HCEC 1CT (cell line): ENCODE data around the gene NLK.
A peak's percentile ranks its signal among the peaks of the same experiment; 100 is the strongest.
"Not testable (repeated sequence)": the region's sequence is repeated elsewhere in the genome, so short reads cannot be mapped to it uniquely, and the experiment has no call there.

Source experiments
- DNase-seq: peaks from one replicate; pipeline ENCODE4 v3.0.0-alpha.2; 2017

Gene NLK

DNA sequence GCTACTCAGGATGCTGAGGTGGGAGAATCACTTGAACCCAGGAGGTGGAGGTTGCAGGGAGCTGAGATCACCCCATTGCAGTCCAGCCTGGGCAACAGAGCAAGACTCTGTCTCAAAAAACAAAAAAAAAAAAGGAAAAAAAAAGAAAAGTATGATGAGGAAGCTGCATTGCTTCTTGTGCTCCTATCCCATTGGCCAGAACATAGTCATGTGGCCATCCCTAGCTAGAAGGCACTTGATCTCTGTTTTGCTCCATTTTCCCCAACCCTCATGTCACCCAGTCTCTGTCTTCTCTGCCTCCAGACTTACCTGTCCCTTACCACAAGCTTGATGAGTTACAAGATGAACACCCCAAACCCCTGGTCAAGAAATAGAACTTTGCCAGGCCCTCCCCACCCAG lies 163.8 kb downstream of the NLK start:
- DNase-seq = no peak

DNA sequence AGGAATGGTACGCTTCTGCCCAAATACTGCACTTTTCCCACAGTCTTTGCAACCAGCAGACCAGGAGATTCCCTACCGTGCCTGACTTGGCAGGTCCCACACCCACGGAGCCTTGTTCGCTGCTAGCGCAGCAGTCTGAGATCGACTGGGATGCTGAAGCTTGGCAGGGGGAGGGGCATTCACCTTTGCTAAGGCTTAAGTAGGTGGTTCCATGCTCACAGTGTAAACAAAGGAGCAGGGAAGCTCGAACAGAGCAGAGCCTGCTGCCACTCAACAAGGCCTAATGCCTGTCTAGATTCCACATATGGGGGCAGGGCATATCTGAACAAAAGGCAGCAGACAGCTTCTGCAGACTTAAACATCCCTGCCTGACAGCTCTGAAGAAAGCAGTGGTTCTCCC lies 169.3 kb downstream of the NLK start:
- no peak for DNase-seq

DNA sequence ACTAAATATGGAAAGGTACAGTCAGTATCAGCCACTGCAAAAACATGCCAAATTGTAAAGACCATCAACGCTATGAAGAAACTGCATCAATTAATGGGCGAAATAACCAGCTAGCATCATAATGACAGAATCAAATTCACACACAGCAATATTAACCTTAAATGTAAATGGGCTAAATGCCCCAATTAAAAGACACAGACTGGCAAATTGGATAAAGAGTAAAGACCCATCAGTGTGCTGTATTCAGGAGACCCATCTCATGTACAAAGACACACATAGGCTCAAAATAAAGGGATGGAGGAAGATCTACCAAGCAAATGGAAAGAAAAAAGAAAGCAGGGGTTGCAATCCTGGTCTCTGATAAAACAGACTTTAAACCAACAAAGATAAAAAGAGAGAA lies 171.1 kb downstream of the NLK start:
- not testable (repeated sequence) for DNase-seq

DNA sequence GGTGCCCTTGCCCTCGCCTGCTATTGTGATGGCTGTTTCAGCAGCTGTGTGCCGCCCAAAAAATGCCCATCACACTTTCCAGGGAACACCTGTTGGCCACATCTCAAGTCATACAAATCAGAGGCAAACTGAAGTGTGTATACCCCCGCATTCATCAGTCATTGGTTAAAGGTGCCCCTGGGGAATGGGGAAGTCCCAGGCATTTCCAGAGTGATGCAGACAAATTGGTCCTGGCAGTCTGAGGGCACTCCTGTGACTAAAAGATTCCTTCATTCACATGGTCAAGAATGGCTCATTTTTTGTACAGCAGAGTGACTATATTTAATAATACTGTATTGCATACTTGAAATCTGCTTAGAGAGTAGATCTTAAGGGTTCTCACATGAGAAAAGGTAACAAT lies 173.6 kb downstream of the NLK start:
- DNase-seq = no peak

DNA sequence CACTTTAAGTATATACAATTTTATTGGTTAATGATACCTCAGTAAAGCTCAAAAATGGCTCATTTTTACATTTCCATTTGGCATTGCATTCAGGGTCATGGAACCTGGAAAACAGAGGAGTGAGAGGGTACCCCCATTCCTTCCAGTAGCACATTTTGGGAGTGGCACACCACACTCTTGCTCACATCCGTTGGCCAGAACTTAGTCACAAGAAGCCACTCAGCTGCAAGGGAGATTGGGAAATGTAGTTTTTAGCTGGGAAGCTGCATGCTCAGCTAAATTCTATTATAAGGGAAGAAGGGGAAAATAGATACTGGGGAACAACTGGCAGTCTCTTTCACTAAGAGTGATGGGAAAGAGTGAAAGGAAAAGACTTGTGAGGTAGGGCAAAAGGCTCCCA lies 174.1 kb downstream of the NLK start:
- DNase-seq = peak; percentile 79

DNA sequence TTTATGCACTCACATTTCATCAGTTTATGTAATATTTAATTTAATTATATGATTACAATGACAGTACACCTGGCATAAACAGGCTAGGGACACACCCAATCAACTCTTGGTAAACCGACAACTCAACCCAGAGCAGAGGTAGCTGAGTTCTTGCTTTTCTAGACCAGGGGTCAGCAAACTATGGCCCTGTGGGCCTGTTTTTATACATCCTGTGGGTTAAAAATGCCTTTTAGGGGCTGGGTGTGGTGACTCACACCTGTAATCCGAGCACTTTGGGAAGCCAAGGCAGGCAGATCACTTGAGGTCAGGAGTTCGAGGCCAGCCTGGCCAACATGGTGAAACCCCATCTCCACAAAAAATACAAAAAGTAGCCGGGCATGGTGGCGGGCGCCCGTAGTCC lies 177.3 kb downstream of the NLK start:
- DNase-seq = no peak

DNA sequence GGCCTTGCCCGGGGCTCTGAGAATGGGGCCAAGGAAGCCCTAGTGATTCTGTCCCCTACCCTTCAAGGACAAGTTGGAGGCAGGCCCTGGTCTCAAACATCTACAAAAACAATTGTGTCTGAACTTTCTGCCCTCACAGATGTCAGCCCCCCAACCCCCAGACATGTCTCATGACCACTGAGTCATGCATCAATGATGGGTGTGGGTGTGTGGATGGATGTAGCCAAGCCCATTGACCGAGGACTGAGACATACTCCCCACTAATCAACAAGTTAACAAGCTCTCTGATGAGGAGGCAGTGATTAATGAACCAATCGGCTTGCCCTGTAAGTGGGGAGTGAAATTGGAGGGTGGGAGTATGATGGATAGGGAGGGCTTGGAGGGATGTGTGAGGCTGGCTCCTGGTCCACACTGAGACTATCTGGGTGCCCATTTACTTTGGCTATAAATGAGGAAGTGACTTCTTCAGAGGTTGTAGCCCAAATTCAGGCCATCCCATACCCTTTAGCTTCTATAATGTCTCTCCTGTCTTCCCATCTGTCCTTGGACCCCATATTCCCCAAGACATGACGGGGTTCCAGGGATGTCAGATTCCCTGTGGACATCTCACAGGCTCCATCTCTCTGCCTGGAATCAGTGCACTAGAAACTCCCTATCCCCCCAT lies 179.4 kb downstream of the NLK start:
- DNase-seq = peak; percentile 30

DNA sequence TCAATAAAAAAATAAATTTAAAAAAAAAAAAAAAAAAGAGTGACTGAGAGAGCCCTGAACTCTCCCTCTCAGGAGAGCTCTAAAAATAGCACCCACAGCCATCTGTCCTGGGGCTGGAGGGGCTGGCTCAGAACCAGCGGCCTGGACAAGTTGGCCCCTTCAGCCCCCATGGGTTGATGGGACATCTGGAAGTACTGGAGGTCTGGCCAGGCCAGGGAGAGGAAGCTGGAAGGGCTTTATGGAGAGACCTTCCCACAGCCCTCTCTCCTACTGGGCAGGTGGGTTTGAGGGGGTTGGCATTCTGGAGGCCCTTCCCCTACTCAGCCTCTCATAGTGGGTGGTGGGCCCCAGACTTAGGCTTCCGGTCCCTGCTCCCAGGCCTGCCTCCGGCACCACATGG lies 182.8 kb downstream of the NLK start:
- no peak for DNase-seq

DNA sequence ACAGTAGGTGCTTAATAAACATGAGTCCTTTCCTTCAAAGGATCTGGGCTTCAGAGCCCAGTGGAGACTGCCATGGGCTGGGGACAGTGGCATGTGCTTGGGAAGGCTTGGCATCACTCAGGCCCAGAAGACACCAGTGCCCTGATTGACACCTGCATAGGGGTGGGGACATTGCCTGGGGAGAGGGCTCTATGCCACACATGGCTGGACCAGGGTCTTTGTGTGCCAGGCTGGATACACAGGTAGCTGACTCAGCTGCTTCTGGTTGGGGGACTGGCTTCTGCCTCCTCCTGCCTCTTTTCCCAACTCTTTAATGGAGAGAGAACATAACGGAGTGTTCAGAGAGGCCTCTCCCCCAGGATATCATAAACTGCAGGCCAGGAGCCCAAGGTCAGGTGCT lies 183.4 kb downstream of the NLK start:
- DNase-seq = no peak

DNA sequence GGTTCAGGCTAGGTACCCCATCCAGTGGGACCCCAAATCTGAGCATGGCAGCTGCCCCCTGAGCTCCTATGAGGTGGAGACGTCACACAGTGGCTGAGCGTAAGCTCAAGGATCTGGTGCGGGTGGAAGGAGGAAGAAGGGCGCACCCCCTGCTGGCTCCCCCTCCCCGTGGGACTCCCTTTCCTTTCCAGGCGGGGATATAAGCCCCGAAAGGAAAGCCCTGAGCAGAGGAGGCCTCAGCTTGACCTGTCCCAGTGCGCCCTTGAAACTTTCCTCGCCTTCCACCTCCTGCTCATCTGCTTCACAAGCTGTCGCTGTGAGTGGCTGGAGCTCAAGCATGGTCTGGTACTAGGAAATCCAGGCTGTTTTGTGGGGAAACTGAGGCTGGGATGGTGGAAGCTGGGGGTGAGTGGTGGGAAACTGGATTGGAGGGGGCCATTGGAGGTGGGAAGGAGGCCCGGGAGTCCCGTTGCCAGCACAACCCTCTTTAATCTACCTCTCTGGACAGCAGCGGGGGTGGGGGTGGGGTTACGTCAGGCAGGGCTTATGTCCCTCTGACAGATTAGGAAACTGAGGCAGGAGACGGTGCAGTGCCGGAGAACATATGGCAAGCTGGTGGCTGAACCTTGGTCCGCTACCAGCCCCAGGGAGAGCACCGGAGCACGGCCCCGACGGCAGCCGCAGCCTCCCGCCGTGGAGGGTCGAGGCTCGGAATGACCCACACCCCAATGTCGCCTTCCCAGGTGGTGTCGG lies 184.3 kb downstream of the NLK start:
- no peak for DNase-seq

DNA sequence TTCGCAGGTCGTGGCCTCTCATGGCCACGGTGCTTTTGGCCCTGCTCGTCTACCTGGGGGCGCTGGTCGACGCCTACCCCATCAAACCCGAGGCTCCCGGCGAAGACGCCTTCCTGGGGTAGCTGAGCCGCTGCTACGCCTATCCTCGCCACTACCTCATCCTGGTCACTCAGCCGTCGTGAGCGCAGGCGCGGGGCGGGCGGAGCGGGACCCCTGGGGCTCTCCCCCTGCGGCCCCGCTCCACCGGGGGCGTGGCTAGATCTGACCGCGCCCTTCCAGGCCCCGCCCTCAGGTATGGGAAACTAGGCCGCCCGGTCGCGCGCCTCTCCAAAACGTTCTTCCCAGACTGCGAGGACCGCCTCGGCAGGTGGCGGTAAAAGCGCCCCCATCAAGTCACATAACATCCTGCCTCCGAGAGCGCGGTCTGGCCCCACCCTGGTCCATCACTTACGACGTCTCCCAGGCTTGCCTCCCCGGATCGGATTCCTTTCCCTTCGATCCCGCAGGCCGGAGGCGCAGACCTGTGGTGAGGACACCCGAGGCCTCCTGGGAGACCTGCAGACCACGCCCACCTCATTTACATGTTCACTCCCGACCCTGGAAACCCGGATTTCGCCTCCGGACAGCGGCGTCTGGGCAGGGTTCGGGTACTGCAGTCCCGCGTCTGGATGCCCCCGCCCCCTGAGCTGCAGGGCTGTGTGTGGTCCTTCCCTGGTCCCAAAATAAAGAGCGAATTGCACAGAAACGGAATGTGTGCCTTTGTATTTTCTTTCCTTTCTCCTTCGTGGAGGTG lies 185.0 kb downstream of the NLK start:
- no peak for DNase-seq

DNA sequence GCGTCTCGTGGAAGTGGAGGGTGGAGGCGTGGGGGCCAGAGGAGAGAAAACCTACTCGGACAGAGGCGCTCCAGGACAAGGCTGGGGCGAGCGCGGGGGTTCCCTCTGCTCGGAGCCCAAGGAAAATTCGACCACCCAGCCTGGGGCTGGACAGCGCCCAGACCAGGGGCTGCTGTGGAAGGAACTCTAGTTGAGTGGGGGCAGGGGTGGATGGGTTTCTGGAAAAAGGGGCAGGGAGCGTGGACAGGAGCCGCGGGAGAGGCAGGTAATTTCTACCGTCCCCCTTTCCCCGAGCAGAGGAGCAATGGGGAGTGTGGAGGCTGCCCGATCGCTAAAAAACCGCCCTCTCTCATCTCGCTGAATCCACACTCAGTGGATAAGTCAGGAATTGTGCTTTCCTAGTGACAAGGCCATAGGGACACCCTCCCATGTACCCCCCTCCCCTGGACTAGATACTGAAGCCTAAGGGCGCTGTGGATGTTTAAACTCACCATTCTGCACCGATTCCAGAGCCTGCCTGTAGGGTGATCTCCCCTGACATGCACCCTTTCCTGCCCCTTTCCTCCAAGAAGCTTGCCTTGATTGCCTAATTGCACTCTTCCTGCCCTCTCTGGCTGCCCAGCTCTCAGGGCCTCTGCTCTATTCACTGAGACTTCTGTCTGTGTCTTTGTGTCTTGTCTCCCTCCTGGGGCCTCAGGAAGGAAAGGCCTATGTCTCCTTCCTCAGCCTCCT lies 185.8 kb downstream of the NLK start:
- no peak for DNase-seq

DNA sequence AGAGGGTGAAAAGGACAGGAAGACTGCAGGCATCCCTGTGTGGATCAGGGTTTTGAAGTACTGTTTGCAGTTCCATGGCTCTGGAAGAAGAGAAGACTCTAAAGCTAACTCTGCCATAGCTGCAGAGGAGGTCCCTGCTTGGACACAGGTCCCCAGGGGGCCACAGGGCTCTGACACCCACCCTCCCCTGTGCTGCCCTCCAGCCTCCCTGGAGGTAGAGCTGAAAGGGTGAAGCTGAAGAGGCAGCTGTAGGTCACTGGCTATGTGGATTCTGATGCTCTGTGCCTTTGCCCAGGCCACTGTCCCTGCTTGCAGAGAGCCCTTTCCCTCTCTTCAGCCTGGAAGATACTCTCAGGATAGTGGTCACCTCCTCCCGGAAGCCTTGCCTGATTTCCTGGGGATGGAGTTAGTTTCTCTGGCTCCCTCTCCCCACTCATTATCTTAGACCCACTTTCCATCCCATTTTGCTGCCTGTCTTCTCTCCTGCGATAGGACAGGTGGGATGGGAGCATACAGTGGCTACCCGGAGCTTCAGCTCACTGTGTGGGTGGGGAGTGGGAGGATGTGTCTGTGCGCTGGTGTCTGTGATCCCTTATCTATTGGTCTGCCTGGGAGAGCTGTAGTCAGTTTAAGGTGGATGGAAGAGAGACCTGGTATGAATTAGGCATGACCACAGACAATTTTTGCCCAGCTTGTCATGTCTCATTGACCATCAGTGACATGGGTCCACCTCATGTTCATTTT lies 186.7 kb downstream of the NLK start:
- DNase-seq = no peak

DNA sequence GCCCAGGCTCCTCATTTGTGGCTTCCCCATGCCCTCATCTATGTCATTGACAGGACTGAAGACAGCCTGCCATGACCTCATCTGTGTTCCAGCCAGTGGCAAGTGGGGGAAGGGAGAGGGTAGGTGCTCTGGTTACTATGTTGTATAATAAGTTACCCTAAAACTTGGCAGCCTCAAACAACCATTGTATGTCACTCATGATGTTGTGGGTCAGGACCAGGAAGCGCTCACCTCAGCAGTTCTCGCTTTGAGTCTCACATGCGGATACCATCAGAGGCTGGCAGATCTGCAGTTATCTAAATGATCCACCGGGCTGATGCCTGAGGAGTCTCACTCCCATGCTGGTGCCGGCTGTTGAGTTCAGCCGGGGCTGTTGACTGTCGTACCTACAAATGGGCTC lies 187.5 kb downstream of the NLK start:
- no peak for DNase-seq

DNA sequence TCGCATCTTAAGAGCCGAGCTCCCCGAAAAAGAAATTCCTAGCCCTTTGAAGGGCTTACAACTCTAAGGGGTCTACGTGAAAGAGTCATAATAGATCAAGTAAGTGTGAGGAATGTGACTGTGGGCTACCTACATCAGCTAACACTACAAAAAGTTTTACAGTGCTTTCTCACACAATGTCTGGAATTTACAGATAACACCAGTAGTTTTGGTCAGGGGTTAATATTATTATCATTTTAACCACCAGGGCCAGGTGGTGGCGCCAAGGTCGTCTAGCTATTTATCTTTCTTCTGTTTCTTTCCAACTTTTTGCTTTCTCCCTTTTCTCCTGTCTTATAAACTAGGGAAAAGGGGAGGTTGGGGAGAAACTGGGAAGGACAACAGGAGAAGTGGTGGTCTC lies 188.1 kb downstream of the NLK start:
- not testable (repeated sequence) for DNase-seq

DNA sequence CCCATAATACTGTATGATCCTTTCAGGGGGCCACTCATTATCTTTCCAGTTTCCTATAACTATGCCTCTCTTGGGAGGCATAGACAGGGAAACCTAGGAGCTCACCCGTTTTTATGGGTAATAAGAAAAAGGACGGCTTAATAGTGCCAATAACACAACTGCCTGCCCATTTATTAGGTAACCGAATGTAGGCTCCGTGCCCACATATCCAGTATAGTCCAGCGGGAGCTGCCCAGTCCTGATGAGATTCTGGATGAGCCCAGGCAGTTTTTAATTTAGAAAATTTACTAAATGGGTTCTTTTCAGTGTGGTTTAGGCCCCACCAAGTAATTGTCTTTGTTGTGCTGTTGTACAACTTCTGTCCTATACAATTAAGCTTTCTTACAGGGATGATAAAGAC lies 189.1 kb downstream of the NLK start:
- not testable (repeated sequence) for DNase-seq

DNA sequence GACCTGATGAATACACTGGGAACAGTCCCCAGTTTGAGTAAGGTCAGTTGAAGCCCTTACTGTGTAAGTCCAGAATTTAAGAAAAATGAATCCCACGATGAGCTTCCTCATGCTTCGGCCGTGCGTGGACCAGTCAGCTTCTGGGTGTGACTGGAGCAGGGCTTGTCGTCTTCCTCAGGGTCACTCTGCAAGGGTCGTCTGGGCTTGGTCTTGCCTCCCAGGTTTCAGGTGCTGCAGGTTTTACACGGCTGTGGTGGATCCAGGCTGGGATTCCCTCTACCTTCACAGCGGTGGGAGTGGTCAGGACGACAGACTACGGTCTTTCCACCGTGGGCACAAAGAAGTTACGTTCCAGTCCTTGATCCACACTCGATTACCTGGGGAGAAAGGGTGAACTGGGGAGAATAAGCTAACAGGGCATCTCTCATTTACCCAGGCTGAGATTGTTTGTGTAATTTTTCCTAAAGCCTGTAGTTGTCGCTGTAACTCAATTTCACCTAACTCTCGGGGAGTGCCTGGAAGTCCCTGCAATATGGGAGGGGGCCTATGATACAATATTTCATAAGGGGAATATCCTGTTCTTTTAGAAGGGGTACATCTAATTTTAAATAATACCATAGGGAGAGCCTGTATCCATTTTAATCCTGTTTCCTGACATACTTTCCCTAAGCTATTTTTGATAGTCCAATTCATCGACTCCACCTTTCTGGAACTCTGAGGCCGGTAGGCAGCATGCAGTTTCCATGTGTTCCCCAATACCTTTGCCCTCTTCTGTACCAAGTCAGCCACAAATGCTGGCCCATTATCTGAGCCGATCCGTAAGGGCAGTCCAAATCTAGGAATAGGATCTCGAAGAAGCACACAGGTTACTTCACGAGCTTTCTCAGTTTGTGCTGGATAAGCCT lies 190.7 kb downstream of the NLK start:
- DNase-seq = not testable (repeated sequence)

DNA sequence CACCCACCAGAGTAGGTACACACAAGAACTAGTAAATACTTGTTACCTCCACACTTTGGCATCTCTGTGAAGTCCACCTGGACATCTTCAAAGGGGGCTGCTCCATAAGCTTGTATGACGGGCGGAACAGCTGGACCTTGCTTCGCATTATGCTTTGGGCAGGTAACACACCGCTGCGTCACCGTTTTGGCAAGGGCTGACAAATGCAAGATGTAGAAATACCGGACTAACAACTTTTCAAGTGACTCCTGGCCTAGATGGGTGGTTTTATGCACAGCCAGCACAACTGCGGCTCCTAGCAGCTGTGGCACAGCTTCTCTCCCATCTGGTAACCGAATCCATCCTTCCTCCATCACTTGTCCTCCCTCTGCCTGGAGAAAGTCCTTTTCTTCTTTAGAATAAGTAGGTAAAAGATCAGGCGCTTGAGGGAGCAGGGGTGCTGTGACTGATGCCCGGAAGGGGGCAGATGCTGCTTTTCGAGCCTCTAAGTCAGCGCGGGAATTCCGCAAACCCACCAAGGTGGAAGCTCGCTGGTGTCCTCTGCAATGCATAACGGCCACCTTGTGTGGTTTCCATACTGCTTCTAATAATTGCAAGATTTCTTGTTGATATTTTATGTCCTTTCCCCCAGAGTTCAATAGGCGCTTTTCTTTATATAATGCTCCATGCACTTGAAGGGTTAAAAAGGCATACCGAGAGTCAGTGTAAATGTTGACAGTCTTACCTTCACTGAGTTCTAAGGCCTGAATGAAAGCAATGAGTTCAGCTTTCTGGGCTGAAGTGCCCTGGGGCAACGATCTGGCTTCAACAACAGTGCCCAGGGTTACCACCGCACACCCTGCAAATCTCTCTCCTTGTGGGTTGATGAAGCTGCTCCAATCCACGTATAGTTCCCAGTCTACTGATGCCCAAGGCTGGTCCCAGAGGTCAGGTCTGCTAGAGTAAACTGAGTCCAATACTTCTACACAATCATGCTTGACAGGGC lies 191.7 kb downstream of the NLK start:
- not testable (repeated sequence) for DNase-seq

DNA sequence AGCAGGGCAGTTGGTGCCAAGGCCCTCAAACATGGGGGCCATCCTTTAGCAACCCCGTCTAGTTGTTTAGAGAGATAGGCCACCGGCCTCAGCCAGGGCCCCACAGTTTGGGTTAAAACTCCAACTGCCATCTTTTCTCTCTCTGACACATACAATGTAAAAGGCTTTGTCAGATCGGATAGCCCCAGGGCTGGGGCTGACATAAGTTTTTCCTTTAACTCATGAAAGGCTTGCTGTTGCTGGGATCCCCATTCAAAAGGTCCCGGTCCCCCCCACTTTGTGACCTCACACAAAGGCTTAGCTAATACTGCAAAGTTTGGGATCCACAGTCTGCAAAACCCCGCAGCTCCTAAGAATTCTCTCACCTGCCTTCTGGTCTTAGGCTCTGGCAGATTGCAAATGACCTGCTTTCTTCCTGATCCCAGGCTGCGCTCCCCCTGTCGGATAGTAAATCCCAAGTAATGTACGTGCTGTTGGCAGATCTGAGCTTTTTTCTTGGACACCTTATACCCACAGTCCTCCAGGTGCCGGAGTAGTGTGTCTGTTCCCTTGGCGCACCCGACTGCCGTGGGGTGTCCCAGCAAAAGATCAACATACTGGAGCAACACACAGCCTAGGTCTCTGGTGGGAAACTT lies 192.7 kb downstream of the NLK start:
- not testable (repeated sequence) for DNase-seq
